HepG2 (cell line): ENCODE results near the gene PCGF6. TPM values are rescaled to one million over a fixed set of nuclear protein-coding genes. Genes with fewer than 3 reads are reported as not detected.

ENCODE experiments used
- BRF2 ChIP-seq: sonication (generic); formaldehyde crosslinking; IDR thresholded peaks from 2 replicates; pipeline ENCODE4 v1.8.1; 2022; ENCODE audit warnings: mild to moderate bottlenecking, missing genetic modification reagents
- JDP2 ChIP-seq: sonication (generic); formaldehyde crosslinking; IDR thresholded peaks from 2 replicates; pipeline ENCODE4 v1.8.1; 2022; ENCODE audit warnings: missing genetic modification reagents, borderline replicate concordance
- JUNB ChIP-seq: sonication (generic); formaldehyde crosslinking; IDR thresholded peaks from 2 replicates; pipeline ENCODE4 v1.8.0; 2022; ENCODE audit warnings: missing genetic modification reagents, mild to moderate bottlenecking, borderline replicate concordance
- MXI1 ChIP-seq: IDR thresholded peaks from 3 replicates; pipeline ENCODE4 v1.6.1; 2012; ENCODE audit warnings: low read depth, low read length, inconsistent platforms, borderline replicate concordance
- PAF1 ChIP-seq: IDR thresholded peaks from 2 replicates; pipeline ENCODE4 v1.6.1; 2016; ENCODE audit warnings: missing genetic modification reagents, missing compliant biosample characterization
- SPEN ChIP-seq: sonication (generic); formaldehyde crosslinking; IDR thresholded peaks from 2 replicates; pipeline ENCODE4 v1.5.1; 2020; ENCODE audit warnings: low read depth, mild to moderate bottlenecking, missing genetic modification reagents
- ZBTB21 ChIP-seq: sonication (generic); formaldehyde crosslinking; IDR thresholded peaks from 2 replicates; pipeline ENCODE4 v1.4.0; 2020; ENCODE audit warnings: missing genetic modification reagents
- ZBTB4 ChIP-seq: sonication (generic); formaldehyde crosslinking; IDR thresholded peaks from 2 replicates; pipeline ENCODE4 v1.4.0; 2020; ENCODE audit warnings: missing genetic modification reagents, mild to moderate bottlenecking, borderline replicate concordance
- ZNF460 ChIP-seq: sonication (generic); formaldehyde crosslinking; IDR thresholded peaks from 2 replicates; pipeline ENCODE4 v1.5.1; 2020; ENCODE audit warnings: missing genetic modification reagents, mild to moderate bottlenecking, borderline replicate concordance
- ZNF607 ChIP-seq: sonication (generic); formaldehyde crosslinking; IDR thresholded peaks from 2 replicates; pipeline ENCODE4 v1.5.1; 2020; ENCODE audit warnings: missing genetic modification reagents, mild to moderate bottlenecking, borderline replicate concordance
- ZNF878 ChIP-seq: sonication (generic); formaldehyde crosslinking; IDR thresholded peaks from 2 replicates; pipeline ENCODE4 v1.8.1; 2023; ENCODE audit warnings: mild to moderate bottlenecking, missing genetic modification reagents, moderate library complexity
- polyA plus RNA-seq, 8 experiments: library from polyadenylated mRNA; depleted of rRNA in 3 of 8; stranded (reverse) in 7 of 8; unstranded in 1 of 8; fragments of >200 nt; fragmentation: Illumina TruSeq in 4 of 8; extraction: Trizol in 4 of 8; gene quantifications; 2 replicates each; pipeline versions ENCODE4 v1.2.1 to v1.2.3, GENCODE V29; 2011 to 2016; ENCODE audit warnings: low read depth in 4 of 8, missing spikeins in 1 of 8, mixed read lengths in 1 of 8; ENCODE audit not compliant: insufficient read depth in 1 of 8
- total RNA-seq, 5 experiments: library from RNA; depleted of rRNA; stranded (reverse); fragments of >200 nt; fragmentation: Illumina TruSeq; extraction: Trizol; gene quantifications; 2 replicates each; pipeline ENCODE4 v1.2.3, GENCODE V29; 2016; ENCODE audit warnings: low read depth in 1 of 5
- TF ChIP-seq, protein P1 (sequence below), 2 experiments: IDR thresholded peaks; 2 replicates each; pipeline ENCODE4 v1.6.1; 2011 to 2012; ENCODE audit warnings: low read length in 2 of 2, borderline replicate concordance in 1 of 2, low read depth in 1 of 2, mild to moderate bottlenecking in 1 of 2, moderate library complexity in 1 of 2
- TF ChIP-seq, protein P2 (sequence below): sonication (generic); formaldehyde crosslinking; IDR thresholded peaks from 2 replicates; pipeline ENCODE4 v1.9.0; 2021; ENCODE audit warnings: mild to moderate bottlenecking, missing genetic modification reagents

Gene PCGF6
- total and polyA plus RNA-seq, 2 of the 13 experiments (the other 11 are each of a cell fraction or from before 2014, with no cell fraction given), result 5.2 to 19.4 TPM

DNA sequence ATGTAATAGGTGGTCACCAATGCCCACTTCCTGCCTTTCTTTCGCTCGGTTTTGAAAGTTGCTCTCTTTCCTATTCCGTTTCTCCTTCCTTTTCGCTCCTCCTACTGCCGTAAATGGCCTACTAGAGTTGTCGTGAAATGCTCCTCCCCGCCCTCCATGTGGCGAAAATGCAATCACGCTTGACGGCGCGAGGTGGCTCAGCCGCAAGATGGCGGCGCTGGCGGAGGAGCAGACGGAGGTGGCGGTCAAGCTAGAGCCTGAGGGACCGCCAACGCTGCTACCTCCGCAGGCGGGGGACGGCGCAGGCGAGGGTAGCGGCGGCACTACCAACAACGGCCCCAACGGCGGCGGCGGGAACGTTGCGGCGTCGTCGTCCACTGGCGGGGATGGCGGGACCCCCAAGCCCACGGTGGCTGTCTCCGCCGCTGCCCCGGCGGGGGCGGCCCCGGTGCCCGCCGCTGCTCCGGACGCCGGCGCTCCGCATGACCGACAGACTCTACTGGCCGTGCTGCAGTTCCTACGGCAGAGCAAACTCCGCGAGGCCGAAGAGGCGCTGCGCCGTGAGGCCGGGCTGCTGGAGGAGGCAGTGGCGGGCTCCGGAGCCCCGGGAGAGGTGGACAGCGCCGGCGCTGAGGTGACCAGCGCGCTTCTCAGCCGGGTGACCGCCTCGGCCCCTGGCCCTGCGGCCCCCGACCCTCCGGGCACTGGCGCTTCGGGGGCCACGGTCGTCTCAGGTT, 17.0 kb upstream of the PCGF6 start, which contains the start of gene TAF5 (continued):
- TF ChIP-seq, protein P1, sequence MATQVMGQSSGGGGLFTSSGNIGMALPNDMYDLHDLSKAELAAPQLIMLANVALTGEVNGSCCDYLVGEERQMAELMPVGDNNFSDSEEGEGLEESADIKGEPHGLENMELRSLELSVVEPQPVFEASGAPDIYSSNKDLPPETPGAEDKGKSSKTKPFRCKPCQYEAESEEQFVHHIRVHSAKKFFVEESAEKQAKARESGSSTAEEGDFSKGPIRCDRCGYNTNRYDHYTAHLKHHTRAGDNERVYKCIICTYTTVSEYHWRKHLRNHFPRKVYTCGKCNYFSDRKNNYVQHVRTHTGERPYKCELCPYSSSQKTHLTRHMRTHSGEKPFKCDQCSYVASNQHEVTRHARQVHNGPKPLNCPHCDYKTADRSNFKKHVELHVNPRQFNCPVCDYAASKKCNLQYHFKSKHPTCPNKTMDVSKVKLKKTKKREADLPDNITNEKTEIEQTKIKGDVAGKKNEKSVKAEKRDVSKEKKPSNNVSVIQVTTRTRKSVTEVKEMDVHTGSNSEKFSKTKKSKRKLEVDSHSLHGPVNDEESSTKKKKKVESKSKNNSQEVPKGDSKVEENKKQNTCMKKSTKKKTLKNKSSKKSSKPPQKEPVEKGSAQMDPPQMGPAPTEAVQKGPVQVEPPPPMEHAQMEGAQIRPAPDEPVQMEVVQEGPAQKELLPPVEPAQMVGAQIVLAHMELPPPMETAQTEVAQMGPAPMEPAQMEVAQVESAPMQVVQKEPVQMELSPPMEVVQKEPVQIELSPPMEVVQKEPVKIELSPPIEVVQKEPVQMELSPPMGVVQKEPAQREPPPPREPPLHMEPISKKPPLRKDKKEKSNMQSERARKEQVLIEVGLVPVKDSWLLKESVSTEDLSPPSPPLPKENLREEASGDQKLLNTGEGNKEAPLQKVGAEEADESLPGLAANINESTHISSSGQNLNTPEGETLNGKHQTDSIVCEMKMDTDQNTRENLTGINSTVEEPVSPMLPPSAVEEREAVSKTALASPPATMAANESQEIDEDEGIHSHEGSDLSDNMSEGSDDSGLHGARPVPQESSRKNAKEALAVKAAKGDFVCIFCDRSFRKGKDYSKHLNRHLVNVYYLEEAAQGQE (IDR thresholded peaks at IDR 0.05; ENCODE audit: borderline replicate concordance in 1 of 2, low read depth in 1 of 2, low read length in 2 of 2), result peak in 1 of 2 experiments; percentile 85; a peak in 2 of 4 replicates
- TF ChIP-seq JDP2 (CRISPR knock-in tag), result no peak; the same call in 1 of the 2 replicates
- TF ChIP-seq SPEN (CRISPR knock-in tag), result peak; percentile 87
- TF ChIP-seq PAF1 (CRISPR knock-in tag), result no peak
- TF ChIP-seq ZNF607 (CRISPR knock-in tag), result peak; percentile 86
- TF ChIP-seq, protein P2, sequence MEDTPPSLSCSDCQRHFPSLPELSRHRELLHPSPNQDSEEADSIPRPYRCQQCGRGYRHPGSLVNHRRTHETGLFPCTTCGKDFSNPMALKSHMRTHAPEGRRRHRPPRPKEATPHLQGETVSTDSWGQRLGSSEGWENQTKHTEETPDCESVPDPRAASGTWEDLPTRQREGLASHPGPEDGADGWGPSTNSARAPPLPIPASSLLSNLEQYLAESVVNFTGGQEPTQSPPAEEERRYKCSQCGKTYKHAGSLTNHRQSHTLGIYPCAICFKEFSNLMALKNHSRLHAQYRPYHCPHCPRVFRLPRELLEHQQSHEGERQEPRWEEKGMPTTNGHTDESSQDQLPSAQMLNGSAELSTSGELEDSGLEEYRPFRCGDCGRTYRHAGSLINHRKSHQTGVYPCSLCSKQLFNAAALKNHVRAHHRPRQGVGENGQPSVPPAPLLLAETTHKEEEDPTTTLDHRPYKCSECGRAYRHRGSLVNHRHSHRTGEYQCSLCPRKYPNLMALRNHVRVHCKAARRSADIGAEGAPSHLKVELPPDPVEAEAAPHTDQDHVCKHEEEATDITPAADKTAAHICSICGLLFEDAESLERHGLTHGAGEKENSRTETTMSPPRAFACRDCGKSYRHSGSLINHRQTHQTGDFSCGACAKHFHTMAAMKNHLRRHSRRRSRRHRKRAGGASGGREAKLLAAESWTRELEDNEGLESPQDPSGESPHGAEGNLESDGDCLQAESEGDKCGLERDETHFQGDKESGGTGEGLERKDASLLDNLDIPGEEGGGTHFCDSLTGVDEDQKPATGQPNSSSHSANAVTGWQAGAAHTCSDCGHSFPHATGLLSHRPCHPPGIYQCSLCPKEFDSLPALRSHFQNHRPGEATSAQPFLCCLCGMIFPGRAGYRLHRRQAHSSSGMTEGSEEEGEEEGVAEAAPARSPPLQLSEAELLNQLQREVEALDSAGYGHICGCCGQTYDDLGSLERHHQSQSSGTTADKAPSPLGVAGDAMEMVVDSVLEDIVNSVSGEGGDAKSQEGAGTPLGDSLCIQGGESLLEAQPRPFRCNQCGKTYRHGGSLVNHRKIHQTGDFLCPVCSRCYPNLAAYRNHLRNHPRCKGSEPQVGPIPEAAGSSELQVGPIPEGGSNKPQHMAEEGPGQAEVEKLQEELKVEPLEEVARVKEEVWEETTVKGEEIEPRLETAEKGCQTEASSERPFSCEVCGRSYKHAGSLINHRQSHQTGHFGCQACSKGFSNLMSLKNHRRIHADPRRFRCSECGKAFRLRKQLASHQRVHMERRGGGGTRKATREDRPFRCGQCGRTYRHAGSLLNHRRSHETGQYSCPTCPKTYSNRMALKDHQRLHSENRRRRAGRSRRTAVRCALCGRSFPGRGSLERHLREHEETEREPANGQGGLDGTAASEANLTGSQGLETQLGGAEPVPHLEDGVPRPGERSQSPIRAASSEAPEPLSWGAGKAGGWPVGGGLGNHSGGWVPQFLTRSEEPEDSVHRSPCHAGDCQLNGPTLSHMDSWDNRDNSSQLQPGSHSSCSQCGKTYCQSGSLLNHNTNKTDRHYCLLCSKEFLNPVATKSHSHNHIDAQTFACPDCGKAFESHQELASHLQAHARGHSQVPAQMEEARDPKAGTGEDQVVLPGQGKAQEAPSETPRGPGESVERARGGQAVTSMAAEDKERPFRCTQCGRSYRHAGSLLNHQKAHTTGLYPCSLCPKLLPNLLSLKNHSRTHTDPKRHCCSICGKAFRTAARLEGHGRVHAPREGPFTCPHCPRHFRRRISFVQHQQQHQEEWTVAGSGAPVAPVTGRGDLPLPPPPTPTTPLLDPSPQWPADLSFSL (CRISPR knock-in tag), result no peak
- no peak for TF ChIP-seq ZBTB4 (CRISPR knock-in tag)
- TF ChIP-seq MXI1, result peak; percentile 92; the same call in 2 of the 3 replicates
- TF ChIP-seq JUNB (CRISPR knock-in tag), result no peak; the same call in 1 of the 2 replicates
- TF ChIP-seq BRF2, result no peak
- TF ChIP-seq ZBTB21 (CRISPR knock-in tag), result peak; percentile 41; the same call in 1 of the 2 replicates
- peak; percentile 77; the same call in 1 of the 2 replicates for TF ChIP-seq ZNF878 (CRISPR knock-in tag)
- TF ChIP-seq ZNF460 (CRISPR knock-in tag), result no peak
